Measurements from ENCODE around the gene STON2. TPM values are rescaled to one million over a fixed set of nuclear protein-coding genes. Genes with fewer than 3 reads are reported as not detected.

Gene STON2
- total RNA-seq, 4 donors from 2014 or later = 12.5 to 21.8 (median 16.1) TPM

DNA sequence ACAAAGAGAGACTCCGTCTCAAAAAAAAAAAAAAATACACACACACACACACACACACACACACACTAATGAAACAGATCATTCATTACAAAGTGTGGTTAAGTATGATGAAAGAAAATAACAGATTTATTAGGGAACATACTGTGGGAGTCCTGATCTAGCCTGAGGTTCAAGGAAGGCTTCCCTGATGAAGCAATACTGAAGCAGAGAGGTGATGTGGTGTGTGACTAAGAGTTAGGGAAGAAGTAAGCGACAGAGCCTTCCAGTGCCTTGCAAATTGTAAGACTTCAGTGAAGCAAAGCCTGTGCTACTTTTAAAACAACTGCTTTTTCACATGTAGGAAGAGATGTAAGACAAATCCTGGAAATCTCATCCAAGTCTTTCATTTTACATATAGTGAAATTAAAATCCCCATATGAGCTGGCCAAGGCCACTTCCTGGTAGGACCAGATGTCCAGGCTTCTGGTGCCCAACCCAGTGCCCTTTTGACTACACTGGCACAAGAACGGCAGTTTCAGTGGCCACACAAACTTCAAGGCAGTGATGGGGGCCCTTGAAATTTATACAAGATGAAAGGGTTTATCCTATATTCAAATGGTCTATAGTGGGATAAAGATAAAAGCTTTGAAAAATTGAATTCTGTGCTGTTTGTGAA lies 86.2 kb downstream of the STON2 start:
- 63 to 68% methylated on average over 3 of the region's 3 CpGs for WGBS, 2 donors
- intact Hi-C loops (cut with DNase I; ENCODE audit: low total_unique reads) = no loop called here
- no peak for DNase-seq (ENCODE audit: low spot score in 2 of 2)

DNA sequence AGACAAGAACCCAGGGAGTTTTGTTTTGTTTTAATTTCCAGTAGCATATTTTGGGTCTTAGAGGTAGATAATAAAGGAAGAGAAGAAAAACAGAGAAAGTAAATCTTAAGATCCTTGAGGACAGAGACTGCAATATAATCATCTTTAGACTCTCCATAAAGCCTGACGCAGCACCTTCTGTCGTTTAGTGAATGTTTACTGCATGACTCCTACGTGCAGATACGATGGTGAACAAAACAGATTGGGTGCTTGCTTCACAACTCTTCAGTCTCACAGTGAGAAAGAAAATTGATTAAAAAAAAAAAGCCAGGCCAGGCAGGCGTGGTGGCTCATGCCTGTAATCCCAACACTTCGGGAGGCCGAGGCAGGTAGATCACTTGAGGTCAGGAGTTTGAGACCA lies 86.9 kb downstream of the STON2 start:
- H3K4me3 ChIP-seq (ENCODE audit: low read depth, poor library complexity, severe bottlenecking) = no peak overlapping the region
- intact Hi-C loops (cut with DNase I; ENCODE audit: low total_unique reads) = no loop called here
- no peak for DNase-seq (ENCODE audit: low spot score in 2 of 2)
- TF ChIP-seq, protein P1, sequence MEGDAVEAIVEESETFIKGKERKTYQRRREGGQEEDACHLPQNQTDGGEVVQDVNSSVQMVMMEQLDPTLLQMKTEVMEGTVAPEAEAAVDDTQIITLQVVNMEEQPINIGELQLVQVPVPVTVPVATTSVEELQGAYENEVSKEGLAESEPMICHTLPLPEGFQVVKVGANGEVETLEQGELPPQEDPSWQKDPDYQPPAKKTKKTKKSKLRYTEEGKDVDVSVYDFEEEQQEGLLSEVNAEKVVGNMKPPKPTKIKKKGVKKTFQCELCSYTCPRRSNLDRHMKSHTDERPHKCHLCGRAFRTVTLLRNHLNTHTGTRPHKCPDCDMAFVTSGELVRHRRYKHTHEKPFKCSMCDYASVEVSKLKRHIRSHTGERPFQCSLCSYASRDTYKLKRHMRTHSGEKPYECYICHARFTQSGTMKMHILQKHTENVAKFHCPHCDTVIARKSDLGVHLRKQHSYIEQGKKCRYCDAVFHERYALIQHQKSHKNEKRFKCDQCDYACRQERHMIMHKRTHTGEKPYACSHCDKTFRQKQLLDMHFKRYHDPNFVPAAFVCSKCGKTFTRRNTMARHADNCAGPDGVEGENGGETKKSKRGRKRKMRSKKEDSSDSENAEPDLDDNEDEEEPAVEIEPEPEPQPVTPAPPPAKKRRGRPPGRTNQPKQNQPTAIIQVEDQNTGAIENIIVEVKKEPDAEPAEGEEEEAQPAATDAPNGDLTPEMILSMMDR (IDR thresholded peaks at IDR 0.05) = no peak
- no peak for TF ChIP-seq POLR2A (IDR thresholded peaks at IDR 0.05)
- WGBS, 2 donors = 54 to 59% methylated on average over 7 of the region's 7 CpGs

More for the DNA sequence above, 86.2 kb downstream of the STON2 start:
- no peak overlapping the region for H3K4me3 ChIP-seq (ENCODE audit: low read depth, poor library complexity, severe bottlenecking)
- TF ChIP-seq POLR2A (IDR thresholded peaks at IDR 0.05) = no peak
- TF ChIP-seq, protein P1 (IDR thresholded peaks at IDR 0.05) = no peak

DNA sequence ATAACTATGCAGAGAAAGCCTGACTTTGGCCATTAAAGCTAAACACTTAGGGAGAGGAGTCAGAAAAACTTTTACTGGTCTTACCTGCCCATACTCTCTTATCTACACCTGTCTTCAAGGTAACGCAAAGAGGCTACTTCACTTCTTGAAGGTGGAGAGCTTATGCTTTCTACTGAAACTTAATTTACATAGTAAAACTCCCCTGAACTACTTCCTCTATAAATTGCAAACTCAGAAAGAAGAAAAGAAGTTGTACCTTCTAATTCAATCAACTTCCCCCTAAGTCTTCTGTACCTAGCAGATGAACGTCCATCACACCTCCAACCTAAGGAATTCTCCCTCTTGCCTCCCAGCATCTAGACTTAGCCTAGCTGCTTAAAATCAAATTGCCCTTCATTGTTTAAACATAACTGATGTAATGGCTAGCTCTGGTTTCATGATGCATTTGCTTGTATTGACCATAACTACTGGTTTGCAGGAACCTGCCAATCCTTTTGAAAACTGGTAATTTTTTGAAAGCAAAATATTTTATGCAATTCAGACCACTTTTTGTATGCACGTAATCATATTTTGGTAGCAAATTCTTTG lies 87.7 kb downstream of the STON2 start:
- DNase-seq (ENCODE audit: low spot score in 2 of 2) = no peak
- intact Hi-C loops (cut with DNase I; ENCODE audit: low total_unique reads) = no loop called here
- TF ChIP-seq POLR2A (IDR thresholded peaks at IDR 0.05) = no peak
- TF ChIP-seq, protein P1 (IDR thresholded peaks at IDR 0.05) = no peak
- WGBS, 2 donors = 43 to 55% methylated on average over 3 of the region's 3 CpGs
- H3K4me3 ChIP-seq (ENCODE audit: low read depth, poor library complexity, severe bottlenecking) = no peak overlapping the region

DNA sequence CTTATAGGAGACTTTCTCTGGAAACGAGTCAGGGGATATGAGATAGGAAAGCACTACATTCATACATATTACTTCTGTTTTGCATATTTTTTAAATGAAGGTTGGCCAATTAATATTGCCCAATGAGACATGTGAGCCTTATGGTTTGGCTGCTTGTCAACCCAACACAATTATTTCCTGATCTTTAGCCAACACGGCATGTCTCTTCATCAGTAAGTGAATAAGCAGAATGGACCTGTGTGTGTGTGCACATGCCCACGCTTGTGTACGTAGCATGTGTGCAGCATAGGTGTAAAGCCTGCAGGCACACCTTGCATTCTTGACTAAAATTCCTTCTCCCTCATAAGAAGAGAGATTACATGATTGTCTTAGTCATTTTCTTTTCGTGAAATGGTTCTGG lies 88.3 kb downstream of the STON2 start:
- DNase-seq (ENCODE audit: low spot score in 2 of 2) = peak in 1 of 2 donors; percentile 63
- TF ChIP-seq, protein P1 (IDR thresholded peaks at IDR 0.05) = no peak
- no peak for TF ChIP-seq POLR2A (IDR thresholded peaks at IDR 0.05)
- 29 to 36% methylated on average over 5 of the region's 5 CpGs for WGBS, 2 donors
- H3K4me3 ChIP-seq (ENCODE audit: low read depth, poor library complexity, severe bottlenecking) = no peak overlapping the region
- intact Hi-C loops (cut with DNase I; ENCODE audit: low total_unique reads) = no loop called here

DNA sequence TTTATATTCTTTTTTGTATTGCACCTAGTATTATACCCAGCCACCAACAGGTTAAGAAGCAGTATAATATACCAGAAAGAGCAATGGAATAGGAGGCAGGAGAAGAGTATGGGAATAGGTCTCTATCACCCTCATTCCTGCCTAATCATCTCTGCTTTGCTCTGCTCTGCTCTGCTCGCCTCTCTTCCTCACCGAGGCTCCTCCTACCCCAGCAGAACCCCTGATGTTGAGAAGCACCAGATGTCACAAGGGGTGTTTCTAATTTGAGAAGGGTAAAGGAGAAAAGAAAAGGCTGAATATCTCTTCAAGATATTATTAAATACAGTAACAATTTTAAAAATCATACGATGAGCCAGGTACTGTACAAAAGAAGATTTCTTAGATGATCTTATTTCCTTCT lies 89.0 kb downstream of the STON2 start:
- H3K4me3 ChIP-seq (ENCODE audit: low read depth, poor library complexity, severe bottlenecking) = no peak overlapping the region
- TF ChIP-seq, protein P1 (IDR thresholded peaks at IDR 0.05) = no peak
- no peak for TF ChIP-seq POLR2A (IDR thresholded peaks at IDR 0.05)
- intact Hi-C loops (cut with DNase I; ENCODE audit: low total_unique reads) = no loop called here
- 30 to 32% methylated on average over 3 of the region's 3 CpGs for WGBS, 2 donors
- no peak for DNase-seq (ENCODE audit: low spot score in 2 of 2)
